ENCODE data around the gene ZSWIM4.

The ZSWIM4 gene

GRCh38 chr19:13764101-13764807 is 31.0 kb upstream of the ZSWIM4 start, which contains the start of gene MRI1:
MRI1 (plus strand) TSS chr19:13764522; CDS start chr19:13764589, 67 bp downstream.
- H3K27ac ChIP-seq, result no peak within 1 kb of the TSS
- peak within 1 kb of the TSS; percentile 48 for H3K4me3 ChIP-seq (ENCODE audit: low read depth, low read length)
- H3K36me3 ChIP-seq, result peaks cover 40% of the 10 kb centered on the region
- peak; percentile 71 for DNase-seq
- no peaks in the 10 kb centered on the region for H3K27me3 ChIP-seq (ENCODE audit: insufficient read depth, low read depth, severe bottlenecking)
- TF ChIP-seq CTCF (IDR thresholded peaks at IDR 0.05; ENCODE audit: low read depth, low read length), result no peak
- H3K9me3 ChIP-seq (ENCODE audit: severe bottlenecking), result no peaks in the 10 kb centered on the region

DNA sequence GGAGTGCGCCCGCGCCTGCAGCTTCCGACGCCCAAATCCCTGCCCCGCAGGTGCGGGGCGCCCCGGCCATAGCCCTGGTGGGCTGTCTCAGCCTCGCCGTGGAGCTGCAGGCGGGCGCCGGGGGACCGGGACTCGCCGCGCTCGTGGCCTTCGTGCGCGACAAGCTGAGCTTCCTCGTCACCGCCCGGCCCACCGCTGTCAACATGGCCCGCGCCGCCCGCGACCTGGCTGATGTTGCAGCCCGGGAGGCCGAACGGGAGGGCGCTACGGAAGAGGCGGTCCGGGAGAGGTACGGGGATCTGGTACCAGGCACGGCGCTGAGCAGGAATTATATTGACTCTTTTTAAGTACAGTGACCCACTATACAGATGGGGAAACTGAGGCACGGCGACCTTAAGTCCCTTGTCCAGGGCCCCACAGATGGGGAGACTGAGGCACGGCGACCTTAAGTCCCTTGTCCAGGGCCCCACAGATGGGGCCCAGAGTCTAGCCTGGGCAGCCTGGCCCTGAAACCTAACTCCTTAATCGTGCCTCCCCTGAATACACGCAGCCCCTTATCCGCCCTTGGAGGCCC is 30.3 kb upstream of the ZSWIM4 start:
- Histone ChIP-seq H3K36me3 (peaks cover 38% of the 10 kb centered on the region), H3K4me3 (ENCODE audit: low read depth, low read length) (peak overlapping the region; percentile 48), H3K27me3 (ENCODE audit: insufficient read depth, low read depth, severe bottlenecking) (no peaks in the 10 kb centered on the region), H3K9me3 (ENCODE audit: severe bottlenecking) (no peaks in the 10 kb centered on the region), H3K27ac (no peak overlapping the region)
- no peak for DNase-seq
- TF ChIP-seq CTCF (IDR thresholded peaks at IDR 0.05; ENCODE audit: low read depth, low read length), result no peak

DNA sequence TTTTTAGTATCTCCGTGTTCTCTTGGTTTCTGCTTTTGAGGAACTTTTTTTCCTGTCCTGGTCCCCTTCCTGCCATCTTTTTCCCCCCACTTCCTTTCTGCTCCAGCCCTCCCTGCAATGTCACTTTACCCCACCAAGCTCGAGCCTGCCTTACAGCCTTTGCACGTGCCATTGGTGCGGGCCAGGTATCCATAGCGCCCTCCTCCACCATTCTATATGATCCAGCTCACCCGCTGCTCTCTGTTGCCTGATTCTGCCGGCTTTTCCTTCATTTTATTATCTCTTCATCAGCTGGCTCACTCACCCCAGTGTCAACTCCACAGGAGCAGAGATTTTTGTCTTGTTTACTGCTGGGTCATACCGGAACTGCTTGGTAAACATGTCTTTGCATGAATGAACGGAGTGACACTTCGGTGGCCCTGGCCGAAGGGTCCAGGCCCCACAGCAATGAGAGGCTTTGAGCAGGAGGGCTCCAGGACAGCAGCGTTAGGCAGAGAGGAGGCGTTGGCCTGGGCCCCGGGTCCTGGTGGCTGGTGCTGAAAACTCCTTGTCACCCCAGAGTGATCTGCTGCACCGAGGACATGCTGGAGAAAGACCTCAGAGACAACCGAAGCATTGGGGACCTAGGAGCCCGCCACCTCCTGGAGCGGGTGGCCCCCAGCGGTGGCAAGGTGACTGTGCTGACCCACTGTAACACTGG is 29.7 kb upstream of the ZSWIM4 start:
- no peak for TF ChIP-seq CTCF (IDR thresholded peaks at IDR 0.05; ENCODE audit: low read depth, low read length)
- no peak for DNase-seq
- Histone ChIP-seq H3K27me3 (ENCODE audit: insufficient read depth, low read depth, severe bottlenecking) (no peaks in the 10 kb centered on the region), H3K27ac (no peak overlapping the region), H3K9me3 (ENCODE audit: severe bottlenecking) (no peaks in the 10 kb centered on the region), H3K4me3 (ENCODE audit: low read depth, low read length) (no peak overlapping the region; the same call in 1 of the 2 replicates), H3K36me3 (peaks cover 32% of the 10 kb centered on the region)

- H3K27me3 ChIP-seq (ENCODE audit: insufficient read depth, low read depth, severe bottlenecking), result no peaks in the 10 kb centered on the region
- no peak for DNase-seq
- H3K27ac ChIP-seq, result no peak overlapping the region
- peaks cover 26% of the 10 kb centered on the region for H3K36me3 ChIP-seq
- TF ChIP-seq CTCF (IDR thresholded peaks at IDR 0.05; ENCODE audit: low read depth, low read length), result no peak
- no peak overlapping the region for H3K4me3 ChIP-seq (ENCODE audit: low read depth, low read length)
- H3K9me3 ChIP-seq (ENCODE audit: severe bottlenecking), result no peaks in the 10 kb centered on the region
These were observed 29.2 kb upstream of the ZSWIM4 start for GRCh38 chr19:13766095-13766481.

DNA sequence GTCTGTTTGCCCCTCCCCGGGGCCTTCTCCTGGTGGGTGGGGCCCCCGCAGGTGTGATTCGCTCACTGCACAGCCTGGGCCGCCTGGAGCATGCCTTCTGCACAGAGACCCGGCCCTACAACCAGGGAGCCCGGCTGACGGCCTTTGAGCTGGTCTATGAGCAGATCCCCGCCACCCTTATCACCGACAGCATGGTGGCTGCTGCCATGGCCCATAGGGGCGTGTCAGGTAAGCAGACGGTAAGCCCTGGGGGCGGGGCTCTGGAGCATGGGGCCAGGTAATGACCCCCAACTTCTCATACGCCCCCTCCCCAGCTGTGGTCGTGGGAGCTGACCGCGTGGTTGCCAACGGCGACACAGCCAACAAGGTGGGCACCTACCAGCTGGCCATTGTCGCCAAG is 26.7 kb upstream of the ZSWIM4 start:
- TF ChIP-seq CTCF (IDR thresholded peaks at IDR 0.05; ENCODE audit: low read depth, low read length), result no peak
- no peak overlapping the region for H3K27ac ChIP-seq
- H3K36me3 ChIP-seq, result peaks cover 5% of the 10 kb centered on the region
- DNase-seq, result no peak
- H3K9me3 ChIP-seq (ENCODE audit: severe bottlenecking), result no peaks in the 10 kb centered on the region
- H3K4me3 ChIP-seq (ENCODE audit: low read depth, low read length), result no peak overlapping the region
- H3K27me3 ChIP-seq (ENCODE audit: insufficient read depth, low read depth, severe bottlenecking), result no peaks in the 10 kb centered on the region
